OCI-LY1 (cell line): ENCODE measurements around the gene KPNB1.

Experiments
- H2AFZ ChIP-seq: fragments of 200-600 bp; sonication (generic), shearing (Covaris generic); 2 replicates; pipeline ENCODE4 v1.6.0; 2014; ENCODE audit warnings: antibody characterized with exemption, mild to moderate bottlenecking, low read length
- H3F3A ChIP-seq: fragments of 200-600 bp; sonication (generic), shearing (Covaris generic); 2 replicates; pipeline ENCODE4 v1.6.0; 2014; ENCODE audit warnings: mild to moderate bottlenecking, antibody characterized with exemption, low read length, moderate library complexity; ENCODE audit not compliant: insufficient read depth
- H3K27ac ChIP-seq: fragments of 200-600 bp; sonication (generic); 2 replicates; pipeline ENCODE4 v1.5.1; 2014; ENCODE audit warnings: low read length, mixed run types, mild to moderate bottlenecking, low read depth; ENCODE audit not compliant: poor library complexity, severe bottlenecking
- H3K27me3 ChIP-seq: fragments of 200-600 bp; sonication (generic); 2 replicates; pipeline ENCODE4 v1.6.0; 2014; ENCODE audit warnings: antibody characterized with exemption, mild to moderate bottlenecking, low read length, moderate library complexity; ENCODE audit not compliant: insufficient read depth
- H3K36me3 ChIP-seq: fragments of 200-600 bp; sonication (generic); 2 replicates; pipeline ENCODE4 v1.6.1; 2014; ENCODE audit warnings: mild to moderate bottlenecking, antibody characterized with exemption, low read length, moderate library complexity, mixed read lengths; ENCODE audit not compliant: insufficient read depth
- H3K4me1 ChIP-seq: fragments of 200-600 bp; sonication (generic); 2 replicates; pipeline ENCODE4 v1.5.1; 2014; ENCODE audit warnings: mild to moderate bottlenecking, low read length, moderate library complexity; ENCODE audit not compliant: insufficient read depth, severe bottlenecking
- H3K4me2 ChIP-seq: fragments of 200-600 bp; sonication (generic), shearing (Covaris generic); 2 replicates; pipeline ENCODE4 v1.6.1; 2014; ENCODE audit warnings: low read length
- H3K4me3 ChIP-seq: fragments of 200-600 bp; sonication (generic); 2 replicates; pipeline ENCODE4 v1.5.1; 2014; ENCODE audit warnings: low read length, low read depth, mild to moderate bottlenecking, mixed read lengths; ENCODE audit not compliant: poor library complexity, severe bottlenecking
- H3K79me2 ChIP-seq: fragments of 200-600 bp; shearing (Covaris generic); 2 replicates; pipeline ENCODE4 v1.6.1; 2016; ENCODE audit warnings: mixed run types, low read length, mixed read lengths; ENCODE audit not compliant: insufficient read depth
- H3K9ac ChIP-seq: fragments of 200-600 bp; sonication (generic), shearing (Covaris generic); 2 replicates; pipeline ENCODE4 v1.6.1; 2014; ENCODE audit warnings: mild to moderate bottlenecking, low read length, mixed read lengths
- H3K9me2 ChIP-seq: fragments of 200-600 bp; sonication (generic), shearing (Covaris generic); 2 replicates; pipeline ENCODE4 v1.6.1; 2014; ENCODE audit warnings: low read depth, mild to moderate bottlenecking, low read length, mixed read lengths
- H3K9me3 ChIP-seq: fragments of 200-600 bp; shearing (Covaris generic); 2 replicates; pipeline ENCODE4 v1.6.1; 2014; ENCODE audit warnings: low read length, mixed read lengths
- H4K20me1 ChIP-seq: fragments of 200-600 bp; sonication (generic), shearing (Covaris generic); 2 replicates; pipeline ENCODE4 v1.6.0; 2016; ENCODE audit warnings: mild to moderate bottlenecking, low read length; ENCODE audit not compliant: insufficient read depth
- EZH2 ChIP-seq: fragments of 200-600 bp; sonication (generic), shearing (Covaris generic); IDR thresholded peaks from 2 replicates; pipeline ENCODE4 v1.8.0; 2017; ENCODE audit warnings: borderline replicate concordance, mixed run types, mild to moderate bottlenecking, antibody characterized with exemption, low read length, moderate library complexity, mixed read lengths
- TF ChIP-seq, protein P1 (sequence below): fragments of 200-600 bp; sonication (generic), shearing (Covaris generic); IDR thresholded peaks from 2 replicates; pipeline ENCODE4 v1.5.1; 2017; ENCODE audit warnings: mild to moderate bottlenecking, antibody characterized with exemption, low read length, moderate library complexity, mixed read lengths

Gene KPNB1

GRCh38 chr17:47692895-47693730 lies 43.4 kb downstream of the KPNB1 start:
- H3K27ac ChIP-seq = peak overlapping the region; percentile 91
- H3F3A ChIP-seq = peaks cover 3% of the 10 kb centered on the region; the same call in 1 of the 2 replicates
- no peaks in the 10 kb centered on the region for H3K27me3 ChIP-seq
- H3K4me1 ChIP-seq = peaks cover 40% of the 10 kb centered on the region
- H3K9ac ChIP-seq = peak overlapping the region; percentile 67
- H3K9me3 ChIP-seq = no peaks in the 10 kb centered on the region
- TF ChIP-seq, protein P1, sequence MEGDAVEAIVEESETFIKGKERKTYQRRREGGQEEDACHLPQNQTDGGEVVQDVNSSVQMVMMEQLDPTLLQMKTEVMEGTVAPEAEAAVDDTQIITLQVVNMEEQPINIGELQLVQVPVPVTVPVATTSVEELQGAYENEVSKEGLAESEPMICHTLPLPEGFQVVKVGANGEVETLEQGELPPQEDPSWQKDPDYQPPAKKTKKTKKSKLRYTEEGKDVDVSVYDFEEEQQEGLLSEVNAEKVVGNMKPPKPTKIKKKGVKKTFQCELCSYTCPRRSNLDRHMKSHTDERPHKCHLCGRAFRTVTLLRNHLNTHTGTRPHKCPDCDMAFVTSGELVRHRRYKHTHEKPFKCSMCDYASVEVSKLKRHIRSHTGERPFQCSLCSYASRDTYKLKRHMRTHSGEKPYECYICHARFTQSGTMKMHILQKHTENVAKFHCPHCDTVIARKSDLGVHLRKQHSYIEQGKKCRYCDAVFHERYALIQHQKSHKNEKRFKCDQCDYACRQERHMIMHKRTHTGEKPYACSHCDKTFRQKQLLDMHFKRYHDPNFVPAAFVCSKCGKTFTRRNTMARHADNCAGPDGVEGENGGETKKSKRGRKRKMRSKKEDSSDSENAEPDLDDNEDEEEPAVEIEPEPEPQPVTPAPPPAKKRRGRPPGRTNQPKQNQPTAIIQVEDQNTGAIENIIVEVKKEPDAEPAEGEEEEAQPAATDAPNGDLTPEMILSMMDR = 0 out of 2 replicates have a peak, but pooled peaks have one; percentile 10
- TF ChIP-seq EZH2 = no peak
- no peaks in the 10 kb centered on the region for H3K79me2 ChIP-seq
- 0 out of 2 replicates have a peak, but pooled peaks cover 4% of the 10 kb centered on the region for H3K36me3 ChIP-seq
- H2AFZ ChIP-seq = no peak overlapping the region
- H3K4me3 ChIP-seq = peak overlapping the region; percentile 61
- H4K20me1 ChIP-seq = no peaks in the 10 kb centered on the region
- H3K4me2 ChIP-seq = peak overlapping the region; percentile 73
- H3K9me2 ChIP-seq = no peaks in the 10 kb centered on the region

- no peaks in the 10 kb centered on the region for H4K20me1 ChIP-seq
- no peaks in the 10 kb centered on the region for H3K9me2 ChIP-seq
- no peak within 1 kb of the TSS for H2AFZ ChIP-seq
- no peaks in the 10 kb centered on the region for H3K27me3 ChIP-seq
- TF ChIP-seq, protein P1 = no peak
- no peak for TF ChIP-seq EZH2
- peak within 1 kb of the TSS; percentile 75 for H3K9ac ChIP-seq
- peak within 1 kb of the TSS; percentile 61 for H3K4me3 ChIP-seq
- H3K4me1 ChIP-seq = peaks cover 40% of the 10 kb centered on the region
- H3K79me2 ChIP-seq = no peaks in the 10 kb centered on the region
- H3K4me2 ChIP-seq = peak within 1 kb of the TSS; percentile 98
- no peaks in the 10 kb centered on the region for H3K9me3 ChIP-seq
- H3K36me3 ChIP-seq = 0 out of 2 replicates have a peak, but pooled peaks cover 4% of the 10 kb centered on the region
- peak within 1 kb of the TSS; percentile 91 for H3K27ac ChIP-seq
- peaks cover 3% of the 10 kb centered on the region; the same call in 1 of the 2 replicates for H3F3A ChIP-seq
These were observed 44.2 kb downstream of the KPNB1 start, which contains the start of gene TBKBP1 for GRCh38 chr17:47693731-47694580. TBKBP1 (plus strand) TSS chr17:47694161; CDS start chr17:47696113, 1,952 bp downstream.

DNA sequence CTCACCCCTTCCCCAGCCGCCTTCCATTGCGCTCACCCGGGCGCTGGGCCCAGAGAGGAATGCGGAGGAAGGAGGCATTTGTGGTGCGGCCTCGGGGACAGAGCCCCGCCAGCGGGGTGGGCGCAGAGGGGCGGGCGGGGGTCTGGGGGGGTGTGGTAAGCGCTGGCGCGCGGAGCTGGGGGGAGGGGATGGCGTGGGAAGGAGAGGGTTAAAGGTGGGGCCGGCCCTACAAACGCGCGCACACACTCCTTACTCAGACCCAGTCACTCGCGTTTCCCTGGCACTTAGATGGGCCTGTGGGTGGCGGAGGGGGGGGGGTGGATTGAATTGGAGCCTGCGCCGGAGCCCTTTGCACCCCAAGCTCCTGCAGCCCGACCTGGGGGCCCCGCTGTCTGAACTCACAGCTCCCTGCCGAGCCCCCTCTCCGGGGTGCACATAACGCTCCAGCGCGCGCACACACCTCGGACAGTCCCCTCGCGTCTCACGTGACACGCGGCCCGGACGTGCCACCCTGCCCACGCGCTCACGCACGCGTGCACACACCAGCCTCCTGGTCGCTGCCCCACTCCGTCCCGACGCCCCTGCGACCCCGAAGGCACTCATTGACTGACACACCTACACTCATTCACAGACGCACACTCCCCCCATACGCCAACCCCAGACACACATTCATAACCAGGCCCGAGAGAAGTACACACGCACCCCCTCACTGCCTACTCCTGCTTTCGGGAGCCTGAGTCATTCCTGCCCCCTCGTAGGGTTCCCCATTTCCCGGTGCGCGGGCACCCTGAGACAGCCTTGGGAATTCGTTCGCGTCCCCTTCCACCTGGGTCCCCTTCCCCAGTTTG lies 45.1 kb downstream of the KPNB1 start:
- no peaks in the 10 kb centered on the region for H3K9me3 ChIP-seq
- no peak for TF ChIP-seq EZH2
- TF ChIP-seq, protein P1 = no peak
- peaks cover 40% of the 10 kb centered on the region for H3K4me1 ChIP-seq
- H3K79me2 ChIP-seq = no peaks in the 10 kb centered on the region
- peak overlapping the region; percentile 61 for H3K4me3 ChIP-seq
- peak overlapping the region; percentile 75 for H3K9ac ChIP-seq
- peaks cover 3% of the 10 kb centered on the region; the same call in 1 of the 2 replicates for H3F3A ChIP-seq
- peak overlapping the region; percentile 60 for H3K27ac ChIP-seq
- peaks cover 10% of the 10 kb centered on the region; the same call in 1 of the 2 replicates for H3K36me3 ChIP-seq
- no peak overlapping the region for H2AFZ ChIP-seq
- peak overlapping the region; percentile 98 for H3K4me2 ChIP-seq
- H4K20me1 ChIP-seq = no peaks in the 10 kb centered on the region
- H3K27me3 ChIP-seq = no peaks in the 10 kb centered on the region
- no peaks in the 10 kb centered on the region for H3K9me2 ChIP-seq
